NCI-H446 (cell line): ENCODE measurements around the gene ZNF536.
"Not testable (repeated sequence)": the region's sequence is repeated elsewhere in the genome, so short reads cannot be mapped to it uniquely, and the experiment has no call there.

Source experiments
- DNase-seq, 2 experiments: peaks; one replicate each; lab custom pipeline; 2025; lab: John Stamatoyannopoulos, UW

Gene ZNF536

GRCh38 chr19:30482956-30483355 is 110.8 kb downstream of the ZNF536 start:
- no peak for DNase-seq

- DNase-seq, result not testable (repeated sequence)
Measured at GRCh38 chr19:30486250-30486649, 114.1 kb downstream of the ZNF536 start.

- DNase-seq, result no peak
Measured at GRCh38 chr19:30487178-30487577, 115.0 kb downstream of the ZNF536 start.

DNA sequence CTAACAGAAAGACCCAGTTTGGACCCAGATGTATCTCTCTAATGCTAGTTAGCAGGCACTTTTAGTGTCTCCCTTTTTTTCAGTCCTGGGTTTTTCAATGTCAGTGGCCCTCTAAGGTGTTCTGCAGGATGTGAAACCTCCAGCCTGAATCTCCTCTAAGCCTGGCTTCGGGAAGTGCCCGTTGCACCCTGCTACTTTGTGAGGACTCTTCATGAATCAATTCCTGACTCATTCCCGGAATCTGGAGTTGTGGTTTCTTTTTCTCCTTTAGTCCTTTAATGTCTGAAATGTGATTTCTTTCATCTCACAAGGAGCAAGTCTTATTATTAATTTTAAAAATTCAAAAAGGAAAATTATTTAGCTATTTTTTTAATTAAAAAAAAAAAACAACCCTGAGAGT is 116.0 kb downstream of the ZNF536 start:
- no peak for DNase-seq

- DNase-seq, result no peak
Measured at GRCh38 chr19:30490760-30491159, 118.6 kb downstream of the ZNF536 start.

GRCh38 chr19:30492586-30493270 is 120.5 kb downstream of the ZNF536 start:
- DNase-seq, result no peak

GRCh38 chr19:30497034-30497433 is 124.8 kb downstream of the ZNF536 start:
- DNase-seq, result no peak

GRCh38 chr19:30498085-30498484 is 125.9 kb downstream of the ZNF536 start:
- not testable (repeated sequence) for DNase-seq

DNA sequence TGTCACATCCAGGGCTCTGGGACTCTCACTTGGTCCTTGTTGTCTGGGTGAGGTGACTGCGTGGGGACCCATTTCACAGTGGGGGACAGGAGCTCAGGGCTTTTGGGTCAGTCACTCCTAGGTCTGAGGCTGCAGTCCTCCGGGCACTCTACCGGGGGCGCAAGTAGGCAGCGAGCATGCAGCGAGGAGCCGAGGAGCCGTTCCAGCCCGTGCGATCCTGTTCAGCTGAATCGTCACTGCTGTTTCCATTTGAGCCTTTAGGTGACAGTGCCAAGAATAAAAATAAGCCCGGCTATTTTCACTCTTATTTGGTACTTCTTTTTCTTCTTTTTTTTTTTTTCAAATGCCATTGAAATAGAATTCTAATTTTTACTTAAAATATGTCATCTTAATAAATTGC is 126.5 kb downstream of the ZNF536 start:
- DNase-seq, result no peak

DNA sequence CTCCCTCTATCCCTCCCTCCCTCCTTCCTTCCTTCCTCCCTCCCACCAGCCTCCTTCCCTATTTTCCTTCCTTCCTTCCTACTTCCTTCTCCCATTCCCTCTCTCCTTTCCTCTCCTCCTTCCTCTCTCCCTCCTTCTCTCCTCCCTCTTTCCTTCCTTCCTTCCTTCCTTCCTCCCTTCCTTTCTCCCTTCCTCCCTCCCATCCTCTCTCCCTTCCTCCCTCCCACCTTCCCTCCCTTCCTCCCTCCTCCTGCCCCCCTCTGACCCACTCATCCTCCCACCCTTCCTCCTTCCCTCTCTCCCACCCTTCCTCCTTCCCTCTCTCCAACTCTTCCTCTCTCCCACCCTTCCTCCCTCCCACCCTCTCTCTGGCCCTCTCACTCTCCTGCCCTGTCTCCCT is 132.1 kb downstream of the ZNF536 start:
- no peak for DNase-seq

GRCh38 chr19:30512176-30513081 is 140.2 kb downstream of the ZNF536 start:
- peak; percentile 20 to 35 for DNase-seq

DNA sequence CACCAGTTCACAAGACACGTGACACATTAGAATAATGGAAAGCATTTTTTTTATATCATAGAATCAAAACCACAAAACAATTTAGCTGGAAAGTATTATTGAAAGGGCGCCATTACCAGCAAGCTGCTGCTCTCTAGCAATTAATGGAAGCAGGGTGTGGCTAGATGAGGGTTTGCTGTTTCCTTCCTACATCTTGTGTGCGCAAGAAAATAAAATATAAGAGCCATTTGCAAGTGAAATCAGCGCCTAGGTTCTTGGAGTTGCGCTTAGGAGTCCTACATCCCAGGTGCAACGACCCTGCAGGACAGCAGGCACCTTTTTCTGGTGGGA is 140.9 kb downstream of the ZNF536 start:
- no peak for DNase-seq

DNA sequence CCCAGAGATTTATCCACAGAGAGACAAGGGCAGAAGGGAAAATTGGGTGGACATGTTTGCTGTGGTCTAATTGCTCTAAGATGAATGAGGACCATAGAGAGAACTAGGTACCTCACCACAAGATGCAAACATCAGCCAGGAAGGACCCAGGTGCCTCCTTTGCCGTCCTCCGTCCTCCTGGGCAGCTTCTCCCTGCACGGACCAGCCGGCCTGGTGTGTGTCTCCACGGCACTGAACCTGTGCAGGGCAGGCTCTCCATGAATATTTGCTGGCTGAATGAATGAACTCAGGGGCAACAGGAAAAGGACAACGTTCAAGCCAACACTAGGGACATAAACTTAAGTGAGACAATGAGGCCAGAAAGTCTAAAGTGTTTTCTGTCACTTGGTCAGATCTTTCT is 143.9 kb downstream of the ZNF536 start:
- no peak for DNase-seq

- no peak for DNase-seq
Measured at GRCh38 chr19:30516531-30516930, 144.3 kb downstream of the ZNF536 start.

DNA sequence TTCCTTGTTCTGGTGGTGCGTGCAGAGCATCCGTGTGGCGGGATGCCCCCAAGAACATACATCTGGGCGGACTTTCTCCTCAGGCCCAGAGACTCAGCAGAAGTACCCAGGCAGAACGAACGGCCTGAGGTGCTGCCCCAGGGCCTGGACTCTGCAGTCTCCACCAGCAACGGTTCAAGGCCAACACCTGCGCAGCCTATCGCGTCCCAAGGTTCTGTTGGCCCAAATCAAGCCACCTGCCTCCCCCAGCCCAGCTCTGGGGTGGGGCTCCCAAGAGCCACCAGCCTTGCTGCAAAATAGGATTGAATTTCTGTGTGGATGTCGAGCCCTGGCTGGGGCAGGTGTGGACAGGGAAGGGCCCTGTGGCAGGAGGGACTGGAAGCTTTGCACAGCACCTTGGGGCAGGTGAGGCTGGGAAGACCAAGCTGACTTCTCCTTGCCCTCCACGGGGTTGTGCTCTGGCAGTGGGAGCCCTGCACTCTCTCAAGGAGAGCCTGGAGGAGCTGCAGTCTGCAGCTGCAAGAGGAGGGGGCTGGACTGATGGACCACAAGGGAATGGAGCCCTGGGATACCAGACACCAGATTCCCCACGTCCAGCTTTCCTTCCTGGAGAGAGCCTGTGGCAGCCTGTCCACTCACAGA is 146.9 kb downstream of the ZNF536 start:
- no peak for DNase-seq

- no peak for DNase-seq
Measured at GRCh38 chr19:30519607-30520205, 147.5 kb downstream of the ZNF536 start.

DNA sequence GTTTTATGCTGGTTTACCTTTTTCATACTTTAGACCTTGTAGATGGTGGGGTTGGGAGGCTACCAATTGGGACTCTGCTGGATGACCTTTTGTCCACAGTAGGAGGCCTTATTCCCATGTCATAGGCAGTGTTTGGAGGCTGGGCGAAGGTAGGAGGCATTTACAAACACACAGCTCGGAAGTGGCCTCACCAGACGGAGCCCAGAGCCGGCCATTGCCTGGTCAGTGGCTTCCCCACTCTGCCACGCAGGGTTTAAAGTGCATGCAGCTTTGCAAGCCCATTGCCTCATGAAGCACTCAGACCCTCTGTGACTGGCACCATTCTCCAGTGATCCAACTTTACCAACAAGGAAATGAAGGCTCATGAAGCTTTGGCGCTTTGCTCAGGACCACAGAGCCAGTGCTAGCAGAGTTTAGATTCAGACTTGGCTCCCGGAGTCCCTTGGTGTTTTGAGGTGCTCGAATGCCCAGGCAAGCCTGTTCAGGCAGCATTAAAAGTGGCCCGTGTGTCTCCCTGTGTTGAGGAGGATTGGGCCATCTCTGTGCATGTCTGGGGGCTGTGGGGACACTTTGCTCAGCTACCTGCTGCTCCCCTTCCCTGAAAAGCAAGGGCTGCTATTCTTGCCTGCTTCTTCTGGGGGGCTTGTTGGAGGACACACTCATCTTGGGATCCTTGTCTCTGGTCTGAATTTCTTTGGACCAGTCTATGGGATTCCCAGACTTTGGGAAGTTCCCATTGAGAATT is 148.7 kb downstream of the ZNF536 start:
- DNase-seq, result no peak

GRCh38 chr19:30521937-30522336 is 149.8 kb downstream of the ZNF536 start:
- DNase-seq, result no peak

DNA sequence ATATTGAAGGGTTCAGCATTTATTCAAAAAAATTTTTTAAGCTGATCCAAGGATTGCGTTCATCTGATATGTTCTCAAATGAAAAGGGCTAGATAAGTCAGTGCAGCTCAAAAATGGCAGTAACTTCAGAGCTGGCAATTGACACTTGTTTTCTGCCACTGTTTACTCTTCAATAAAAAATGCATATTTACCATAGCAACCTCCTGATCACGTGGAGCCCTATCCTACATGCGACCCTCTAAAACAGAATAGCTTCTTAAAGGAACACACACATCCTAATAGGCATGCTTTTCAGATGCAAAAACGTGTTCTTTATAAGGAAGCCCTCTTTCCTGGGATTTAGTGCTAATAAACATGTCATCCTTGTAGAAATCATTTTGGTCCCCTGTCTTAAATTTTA is 150.2 kb downstream of the ZNF536 start:
- DNase-seq, result no peak

DNA sequence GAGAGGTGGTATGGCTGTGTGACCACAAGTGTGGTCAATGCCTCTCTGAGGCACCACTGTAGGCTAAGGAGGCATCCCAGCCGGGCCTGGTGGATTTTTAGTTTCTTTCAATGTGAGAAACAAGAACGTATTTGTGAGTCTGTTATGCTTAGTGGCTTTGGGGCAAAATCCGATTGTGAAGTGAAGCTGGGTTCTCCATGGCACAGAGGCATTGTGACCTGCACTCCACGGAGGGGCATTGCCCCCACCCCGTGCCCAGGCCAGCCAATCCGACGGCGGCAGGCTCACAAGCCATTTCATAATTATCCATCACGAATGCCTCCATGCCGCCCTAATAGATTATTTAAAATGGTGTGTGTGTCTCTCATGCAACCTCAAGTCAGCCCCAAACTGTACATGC is 151.6 kb downstream of the ZNF536 start:
- no peak for DNase-seq

- no peak for DNase-seq
Measured at GRCh38 chr19:30525383-30525782, 153.2 kb downstream of the ZNF536 start.

- no peak for DNase-seq
Measured at GRCh38 chr19:30528919-30529318, 156.7 kb downstream of the ZNF536 start.
